ENCODE results near the gene ZNF526. TPM values are rescaled to one million over a fixed set of nuclear protein-coding genes. Genes with fewer than 3 reads are reported as not detected.

The ZNF526 gene
- total and polyA plus RNA-seq, 9 of the 15 experiments (the other 6 are each of a cell fraction or from before 2014, with no cell fraction given): 1.3 to 17.9 (median 6.2) TPM

DNA sequence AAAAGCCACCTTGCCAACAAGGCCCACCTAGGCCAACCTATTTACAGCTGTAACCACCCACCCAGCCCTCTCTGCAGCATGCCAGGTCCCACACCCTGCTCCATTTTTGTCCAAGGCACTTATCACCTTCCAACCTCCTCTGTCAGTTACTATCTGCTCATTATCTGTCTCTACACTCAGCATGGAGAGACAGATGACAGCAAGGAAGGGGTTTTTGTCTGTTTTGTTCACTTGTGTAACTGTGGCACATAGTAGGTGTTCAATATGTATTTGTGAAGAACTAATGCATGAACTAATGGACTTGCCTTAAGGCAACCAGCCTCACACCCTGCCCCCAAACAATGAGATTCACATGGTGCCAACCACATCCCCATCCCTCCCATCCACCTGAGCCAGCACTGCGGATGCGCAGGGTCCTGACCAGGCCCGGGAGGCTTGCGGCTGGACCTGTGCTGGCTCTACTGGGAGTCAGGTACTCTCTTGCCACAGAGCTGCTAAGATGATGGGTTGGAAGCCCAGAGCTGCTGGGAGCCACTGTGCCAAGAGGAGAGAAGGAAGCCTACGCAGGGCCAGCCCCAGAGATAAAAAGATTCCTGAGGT, 19.9 kb upstream of the ZNF526 start:
- Histone ChIP-seq H3K4me1 (replicated peaks in 1 of 2; ENCODE audit: control insufficient read depth in 2 of 2, insufficient read depth in 2 of 2, low read length in 2 of 2) (peaks cover 37 to 53% of the 10 kb centered on the region in 2 experiments), H3K36me3 (ENCODE audit: control insufficient read depth, insufficient read depth, low read length) (peaks cover 87% of the 10 kb centered on the region)
- no peak for TF ChIP-seq ELF2 (CRISPR knock-in tag; IDR thresholded peaks at IDR 0.05)
- 0 out of 2 replicates have a peak, but pooled peaks have one; percentile 29 for TF ChIP-seq ZNF41 (CRISPR knock-in tag; conservative IDR thresholded peaks at IDR 0.05)
- no peak for TF ChIP-seq ADNP (tag; IDR thresholded peaks at IDR 0.05)
- TF ChIP-seq PHF20 (IDR thresholded peaks at IDR 0.05; ENCODE audit: partially characterized antibody): peak; percentile 62
- no peak for TF ChIP-seq TEAD1 (CRISPR knock-in tag; IDR thresholded peaks at IDR 0.05)
- TF ChIP-seq NR2C1 (IDR thresholded peaks at IDR 0.05): 0 out of 2 replicates have a peak, but pooled peaks have one; percentile 28
- no peak for TF ChIP-seq NR2C1 (tag; IDR thresholded peaks at IDR 0.05)
- TF ChIP-seq, protein P1, sequence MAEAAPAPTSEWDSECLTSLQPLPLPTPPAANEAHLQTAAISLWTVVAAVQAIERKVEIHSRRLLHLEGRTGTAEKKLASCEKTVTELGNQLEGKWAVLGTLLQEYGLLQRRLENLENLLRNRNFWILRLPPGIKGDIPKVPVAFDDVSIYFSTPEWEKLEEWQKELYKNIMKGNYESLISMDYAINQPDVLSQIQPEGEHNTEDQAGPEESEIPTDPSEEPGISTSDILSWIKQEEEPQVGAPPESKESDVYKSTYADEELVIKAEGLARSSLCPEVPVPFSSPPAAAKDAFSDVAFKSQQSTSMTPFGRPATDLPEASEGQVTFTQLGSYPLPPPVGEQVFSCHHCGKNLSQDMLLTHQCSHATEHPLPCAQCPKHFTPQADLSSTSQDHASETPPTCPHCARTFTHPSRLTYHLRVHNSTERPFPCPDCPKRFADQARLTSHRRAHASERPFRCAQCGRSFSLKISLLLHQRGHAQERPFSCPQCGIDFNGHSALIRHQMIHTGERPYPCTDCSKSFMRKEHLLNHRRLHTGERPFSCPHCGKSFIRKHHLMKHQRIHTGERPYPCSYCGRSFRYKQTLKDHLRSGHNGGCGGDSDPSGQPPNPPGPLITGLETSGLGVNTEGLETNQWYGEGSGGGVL (CRISPR knock-in tag; IDR thresholded peaks at IDR 0.05): no peak
- no peak for TF ChIP-seq HNRNPLL (IDR thresholded peaks at IDR 0.05; ENCODE audit: low read depth, low read length, poor library complexity, severe bottlenecking)
- TF ChIP-seq CBFA2T3 (IDR thresholded peaks at IDR 0.05): peak; percentile 61
- TF ChIP-seq, protein P2, sequence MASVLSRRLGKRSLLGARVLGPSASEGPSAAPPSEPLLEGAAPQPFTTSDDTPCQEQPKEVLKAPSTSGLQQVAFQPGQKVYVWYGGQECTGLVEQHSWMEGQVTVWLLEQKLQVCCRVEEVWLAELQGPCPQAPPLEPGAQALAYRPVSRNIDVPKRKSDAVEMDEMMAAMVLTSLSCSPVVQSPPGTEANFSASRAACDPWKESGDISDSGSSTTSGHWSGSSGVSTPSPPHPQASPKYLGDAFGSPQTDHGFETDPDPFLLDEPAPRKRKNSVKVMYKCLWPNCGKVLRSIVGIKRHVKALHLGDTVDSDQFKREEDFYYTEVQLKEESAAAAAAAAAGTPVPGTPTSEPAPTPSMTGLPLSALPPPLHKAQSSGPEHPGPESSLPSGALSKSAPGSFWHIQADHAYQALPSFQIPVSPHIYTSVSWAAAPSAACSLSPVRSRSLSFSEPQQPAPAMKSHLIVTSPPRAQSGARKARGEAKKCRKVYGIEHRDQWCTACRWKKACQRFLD (CRISPR knock-in tag; IDR thresholded peaks at IDR 0.05): 0 out of 2 replicates have a peak, but pooled peaks have one; percentile 31
- TF ChIP-seq, protein P3, sequence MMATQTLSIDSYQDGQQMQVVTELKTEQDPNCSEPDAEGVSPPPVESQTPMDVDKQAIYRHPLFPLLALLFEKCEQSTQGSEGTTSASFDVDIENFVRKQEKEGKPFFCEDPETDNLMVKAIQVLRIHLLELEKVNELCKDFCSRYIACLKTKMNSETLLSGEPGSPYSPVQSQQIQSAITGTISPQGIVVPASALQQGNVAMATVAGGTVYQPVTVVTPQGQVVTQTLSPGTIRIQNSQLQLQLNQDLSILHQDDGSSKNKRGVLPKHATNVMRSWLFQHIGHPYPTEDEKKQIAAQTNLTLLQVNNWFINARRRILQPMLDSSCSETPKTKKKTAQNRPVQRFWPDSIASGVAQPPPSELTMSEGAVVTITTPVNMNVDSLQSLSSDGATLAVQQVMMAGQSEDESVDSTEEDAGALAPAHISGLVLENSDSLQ (IDR thresholded peaks at IDR 0.05): peak; percentile 28; the same call in 1 of the 2 replicates
- TF ChIP-seq, protein P4, sequence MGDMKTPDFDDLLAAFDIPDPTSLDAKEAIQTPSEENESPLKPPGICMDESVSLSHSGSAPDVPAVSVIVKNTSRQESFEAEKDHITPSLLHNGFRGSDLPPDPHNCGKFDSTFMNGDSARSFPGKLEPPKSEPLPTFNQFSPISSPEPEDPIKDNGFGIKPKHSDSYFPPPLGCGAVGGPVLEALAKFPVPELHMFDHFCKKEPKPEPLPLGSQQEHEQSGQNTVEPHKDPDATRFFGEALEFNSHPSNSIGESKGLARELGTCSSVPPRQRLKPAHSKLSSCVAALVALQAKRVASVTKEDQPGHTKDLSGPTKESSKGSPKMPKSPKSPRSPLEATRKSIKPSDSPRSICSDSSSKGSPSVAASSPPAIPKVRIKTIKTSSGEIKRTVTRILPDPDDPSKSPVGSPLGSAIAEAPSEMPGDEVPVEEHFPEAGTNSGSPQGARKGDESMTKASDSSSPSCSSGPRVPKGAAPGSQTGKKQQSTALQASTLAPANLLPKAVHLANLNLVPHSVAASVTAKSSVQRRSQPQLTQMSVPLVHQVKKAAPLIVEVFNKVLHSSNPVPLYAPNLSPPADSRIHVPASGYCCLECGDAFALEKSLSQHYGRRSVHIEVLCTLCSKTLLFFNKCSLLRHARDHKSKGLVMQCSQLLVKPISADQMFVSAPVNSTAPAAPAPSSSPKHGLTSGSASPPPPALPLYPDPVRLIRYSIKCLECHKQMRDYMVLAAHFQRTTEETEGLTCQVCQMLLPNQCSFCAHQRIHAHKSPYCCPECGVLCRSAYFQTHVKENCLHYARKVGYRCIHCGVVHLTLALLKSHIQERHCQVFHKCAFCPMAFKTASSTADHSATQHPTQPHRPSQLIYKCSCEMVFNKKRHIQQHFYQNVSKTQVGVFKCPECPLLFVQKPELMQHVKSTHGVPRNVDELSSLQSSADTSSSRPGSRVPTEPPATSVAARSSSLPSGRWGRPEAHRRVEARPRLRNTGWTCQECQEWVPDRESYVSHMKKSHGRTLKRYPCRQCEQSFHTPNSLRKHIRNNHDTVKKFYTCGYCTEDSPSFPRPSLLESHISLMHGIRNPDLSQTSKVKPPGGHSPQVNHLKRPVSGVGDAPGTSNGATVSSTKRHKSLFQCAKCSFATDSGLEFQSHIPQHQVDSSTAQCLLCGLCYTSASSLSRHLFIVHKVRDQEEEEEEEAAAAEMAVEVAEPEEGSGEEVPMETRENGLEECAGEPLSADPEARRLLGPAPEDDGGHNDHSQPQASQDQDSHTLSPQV (IDR thresholded peaks at IDR 0.05): peak; percentile 34; the same call in 1 of the 2 replicates
- TF ChIP-seq ZNF316 (IDR thresholded peaks at IDR 0.05): peak; percentile 7; the same call in 1 of the 2 replicates

More for the DNA sequence above, 19.9 kb upstream of the ZNF526 start:
- no peak for FAIRE-seq
- H3K27ac ChIP-seq (ENCODE audit: extremely low read depth, low read depth, low read length): peak overlapping the region; percentile 70
- no TSS peak for BruUV-seq (replicated peaks)
- H3K79me2 ChIP-seq (ENCODE audit: control insufficient read depth, insufficient read depth, low read length): peaks cover 63% of the 10 kb centered on the region
- peak overlapping the region; percentile 4; the same call in 1 of the 2 replicates for H3K4me3 ChIP-seq
- in situ Hi-C loops (cut with MboI) (no loop called here), intact Hi-C loops (cut with micrococcal nuclease) (no loop called here)
- peak overlapping the region; percentile 85 for H3K4me2 ChIP-seq (ENCODE audit: insufficient read depth, low read length)
- POLR2A ChIA-PET: interaction anchor here (0.6 to 1.7 kb wide), 9 partner anchors 9 to 240 kb away, joined by 3 to 4 read pairs (median 3); partner anchors contain the start of gene ZNF526
- ATAC-seq: no peak
- peaks cover 24% of the 10 kb centered on the region; the same call in 1 of the 2 replicates for H4K20me1 ChIP-seq (replicated peaks; ENCODE audit: control insufficient read depth, insufficient read depth, low read length)
- no peaks in the 10 kb centered on the region for H3K9me3 ChIP-seq (replicated peaks; ENCODE audit: control insufficient read depth, insufficient read depth, low read depth, low read length)
- DNase-seq (ENCODE audit: extremely low read depth in 1 of 4, low spot score in 3 of 4): no peak
- 84% methylated on average over 4 of the region's 5 CpGs for WGBS (ENCODE audit: insufficient coverage, low coverage, missing lambda C conversion rate)
- CTCF ChIA-PET (ENCODE audit: low intra/inter-chr PET ratio): no interaction called here
- H3K9ac ChIP-seq (ENCODE audit: insufficient read depth in 1 of 2, low read depth in 2 of 2, low read length in 2 of 2): peak overlapping the region in 1 of 2 experiments; percentile 88; a peak in 3 of 4 replicates
- no peaks in the 10 kb centered on the region; a peak in 1 of 5 replicates for H3K27me3 ChIP-seq (ENCODE audit: control insufficient read depth in 2 of 2, insufficient read depth in 2 of 2, low read length in 2 of 2)
- H2AFZ ChIP-seq (ENCODE audit: low read depth, low read length): 0 out of 2 replicates have a peak overlapping the region, but pooled peaks have one; percentile 22
- peaks cover 4% of the 10 kb centered on the region for H3K9me1 ChIP-seq (ENCODE audit: control insufficient read depth, insufficient read depth, low read length)

Data from K562 (cell line).